ENCODE data around the gene TMED8.
"Not testable (repeated sequence)": the region's sequence is repeated elsewhere in the genome, so short reads cannot be mapped to it uniquely, and the experiment has no call there.

The TMED8 gene

GRCh38 chr14:77319422-77319821 lies 57.5 kb downstream of the TMED8 start:
- no peak for FAIRE-seq
- TF ChIP-seq POU2F2 (IDR thresholded peaks at IDR 0.05; ENCODE audit: low read depth, low read length) (no peak), SPI1 (IDR thresholded peaks at IDR 0.05; ENCODE audit: low read depth, low read length) (no peak), TAF1 (IDR thresholded peaks at IDR 0.05; ENCODE audit: low read depth, low read length) (no peak), PAX5 (IDR thresholded peaks at IDR 0.05; ENCODE audit: insufficient read depth, low read length, severe bottlenecking) (no peak), POLR2A (IDR thresholded peaks at IDR 0.05; ENCODE audit: low read depth, low read length) (no peak), POLR2AphosphoS5 (IDR thresholded peaks at IDR 0.05; ENCODE audit: low read depth, low read length) (no peak)
- DNase-seq (ENCODE audit: insufficient read length, low spot score) = no peak

GRCh38 chr14:77318756-77319155 lies 58.1 kb downstream of the TMED8 start:
- DNase-seq (ENCODE audit: insufficient read length, low spot score); FAIRE-seq: not testable (repeated sequence)

DNA sequence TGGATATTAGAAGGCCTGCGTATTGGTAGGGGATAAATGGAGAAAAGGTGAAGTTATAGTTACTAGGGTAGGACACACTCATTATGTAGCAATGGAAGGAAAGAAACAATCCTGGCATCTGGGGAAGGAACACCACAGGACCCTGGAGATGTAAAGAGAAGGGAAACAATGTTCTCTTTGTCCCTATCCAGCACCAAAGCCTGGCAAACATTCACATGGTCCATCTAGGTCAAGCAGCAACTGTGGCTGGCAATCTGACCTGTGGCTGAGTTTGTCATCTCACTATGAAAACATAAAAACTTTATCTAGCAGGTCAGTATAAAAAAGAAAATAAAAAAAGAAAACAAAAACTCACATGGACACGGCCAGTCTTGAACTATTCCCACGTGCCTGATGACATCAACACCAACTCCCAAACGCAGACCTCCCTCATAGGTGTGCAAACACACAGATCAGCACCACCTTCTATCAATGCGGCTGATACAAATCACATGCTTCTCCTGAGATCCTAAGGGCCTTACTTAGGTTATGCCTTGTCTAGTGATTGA lies 58.8 kb downstream of the TMED8 start:
- TF ChIP-seq POU2F2 (IDR thresholded peaks at IDR 0.05; ENCODE audit: low read depth, low read length) (no peak), PAX5 (IDR thresholded peaks at IDR 0.05; ENCODE audit: insufficient read depth, low read length, severe bottlenecking) (no peak), SPI1 (IDR thresholded peaks at IDR 0.05; ENCODE audit: low read depth, low read length) (no peak), TAF1 (IDR thresholded peaks at IDR 0.05; ENCODE audit: low read depth, low read length) (no peak), POLR2A (IDR thresholded peaks at IDR 0.05; ENCODE audit: low read depth, low read length) (no peak), POLR2AphosphoS5 (IDR thresholded peaks at IDR 0.05; ENCODE audit: low read depth, low read length) (no peak)
- DNase-seq (ENCODE audit: insufficient read length, low spot score) (no peak), FAIRE-seq (no peak)

DNA sequence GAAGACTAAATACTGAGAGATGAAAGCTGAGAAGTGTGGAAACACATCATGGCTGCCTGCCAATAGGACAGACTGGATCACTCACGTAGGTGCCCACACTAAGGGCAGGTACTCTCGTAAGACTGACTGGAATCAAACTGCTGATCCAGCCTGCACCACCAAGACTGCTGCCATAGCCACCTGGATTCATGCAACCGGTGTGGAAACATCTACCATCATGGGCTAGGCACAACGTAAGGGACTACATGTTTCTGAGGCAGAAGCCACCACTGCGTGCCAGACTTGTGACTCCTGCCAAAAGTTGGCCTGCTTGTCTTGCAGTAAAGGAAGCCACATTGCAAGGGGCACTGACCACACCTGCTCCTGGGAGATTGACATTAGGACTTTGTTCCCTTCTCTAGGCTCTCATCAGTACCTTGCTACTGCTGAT lies 60.0 kb downstream of the TMED8 start:
- FAIRE-seq = no peak

GRCh38 chr14:77316195-77316505 lies 60.7 kb downstream of the TMED8 start:
- DNase-seq (ENCODE audit: insufficient read length, low spot score) = no peak
- FAIRE-seq = no peak
- TF ChIP-seq POU2F2 (IDR thresholded peaks at IDR 0.05; ENCODE audit: low read depth, low read length) (no peak), POLR2AphosphoS5 (IDR thresholded peaks at IDR 0.05; ENCODE audit: low read depth, low read length) (no peak), SPI1 (IDR thresholded peaks at IDR 0.05; ENCODE audit: low read depth, low read length) (no peak), POLR2A (IDR thresholded peaks at IDR 0.05; ENCODE audit: low read depth, low read length) (no peak), PAX5 (IDR thresholded peaks at IDR 0.05; ENCODE audit: insufficient read depth, low read length, severe bottlenecking) (no peak), TAF1 (IDR thresholded peaks at IDR 0.05; ENCODE audit: low read depth, low read length) (no peak)

More for the DNA sequence above, 60.0 kb downstream of the TMED8 start:
- no peak for DNase-seq (ENCODE audit: insufficient read length, low spot score)
- TF ChIP-seq POU2F2 (IDR thresholded peaks at IDR 0.05; ENCODE audit: low read depth, low read length) (no peak), SPI1 (IDR thresholded peaks at IDR 0.05; ENCODE audit: low read depth, low read length) (no peak), TAF1 (IDR thresholded peaks at IDR 0.05; ENCODE audit: low read depth, low read length) (no peak), POLR2A (IDR thresholded peaks at IDR 0.05; ENCODE audit: low read depth, low read length) (no peak), PAX5 (IDR thresholded peaks at IDR 0.05; ENCODE audit: insufficient read depth, low read length, severe bottlenecking) (no peak), POLR2AphosphoS5 (IDR thresholded peaks at IDR 0.05; ENCODE audit: low read depth, low read length) (no peak)

GRCh38 chr14:77314539-77315457 lies 62.1 kb downstream of the TMED8 start:
- FAIRE-seq (no peak), DNase-seq (ENCODE audit: insufficient read length, low spot score) (no peak)
- TF ChIP-seq POLR2AphosphoS5 (IDR thresholded peaks at IDR 0.05; ENCODE audit: low read depth, low read length) = no peak

DNA sequence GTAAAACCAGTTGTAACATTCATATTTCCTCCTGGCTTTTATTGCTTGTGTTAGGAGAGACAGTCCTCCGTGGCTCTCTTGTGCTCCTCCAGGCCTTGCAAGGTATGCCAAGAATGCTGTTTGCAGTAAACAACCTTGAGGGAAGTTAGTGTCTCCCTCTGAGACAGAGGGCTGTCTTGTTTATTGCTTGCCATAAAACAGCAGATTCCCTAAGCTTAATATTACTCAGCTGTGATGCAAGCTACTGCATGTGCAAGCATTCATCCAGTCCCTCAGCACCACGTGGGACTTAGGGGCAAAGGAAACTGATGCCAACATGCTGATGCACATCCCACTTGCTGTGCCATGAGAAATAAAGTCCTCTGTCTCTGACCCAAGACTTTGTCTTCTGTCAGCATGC lies 62.9 kb downstream of the TMED8 start:
- FAIRE-seq = no peak
- TF ChIP-seq POLR2A (IDR thresholded peaks at IDR 0.05; ENCODE audit: low read depth, low read length) (no peak), POU2F2 (IDR thresholded peaks at IDR 0.05; ENCODE audit: low read depth, low read length) (no peak), SPI1 (IDR thresholded peaks at IDR 0.05; ENCODE audit: low read depth, low read length) (no peak), POLR2AphosphoS5 (IDR thresholded peaks at IDR 0.05; ENCODE audit: low read depth, low read length) (no peak), PAX5 (IDR thresholded peaks at IDR 0.05; ENCODE audit: insufficient read depth, low read length, severe bottlenecking) (no peak), TAF1 (IDR thresholded peaks at IDR 0.05; ENCODE audit: low read depth, low read length) (no peak)
- no peak for DNase-seq (ENCODE audit: insufficient read length, low spot score)

DNA sequence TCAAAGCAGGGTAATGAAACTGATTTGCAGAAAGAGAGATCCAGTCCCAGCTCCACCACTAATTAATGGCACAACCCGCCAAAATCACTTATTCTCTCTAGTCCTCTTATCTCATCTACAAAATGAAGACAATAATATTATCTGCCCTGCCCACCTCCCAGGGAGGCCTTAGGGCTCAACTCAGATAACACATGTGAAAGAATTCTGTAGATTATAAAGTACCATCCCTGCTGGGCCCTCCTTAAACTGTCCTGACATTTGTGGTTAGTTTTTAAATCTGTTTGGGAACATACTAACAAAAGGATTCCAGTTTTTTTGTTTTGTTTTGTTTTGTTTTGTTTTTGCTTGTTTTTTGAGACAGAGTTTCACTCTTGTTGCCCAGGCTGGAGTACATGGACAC lies 63.5 kb downstream of the TMED8 start:
- FAIRE-seq = no peak
- DNase-seq (ENCODE audit: insufficient read length, low spot score) = no peak
- TF ChIP-seq POLR2AphosphoS5 (IDR thresholded peaks at IDR 0.05; ENCODE audit: low read depth, low read length) (no peak), PAX5 (IDR thresholded peaks at IDR 0.05; ENCODE audit: insufficient read depth, low read length, severe bottlenecking) (no peak), TAF1 (IDR thresholded peaks at IDR 0.05; ENCODE audit: low read depth, low read length) (no peak), POU2F2 (IDR thresholded peaks at IDR 0.05; ENCODE audit: low read depth, low read length) (no peak), SPI1 (IDR thresholded peaks at IDR 0.05; ENCODE audit: low read depth, low read length) (no peak), POLR2A (IDR thresholded peaks at IDR 0.05; ENCODE audit: low read depth, low read length) (no peak)

DNA sequence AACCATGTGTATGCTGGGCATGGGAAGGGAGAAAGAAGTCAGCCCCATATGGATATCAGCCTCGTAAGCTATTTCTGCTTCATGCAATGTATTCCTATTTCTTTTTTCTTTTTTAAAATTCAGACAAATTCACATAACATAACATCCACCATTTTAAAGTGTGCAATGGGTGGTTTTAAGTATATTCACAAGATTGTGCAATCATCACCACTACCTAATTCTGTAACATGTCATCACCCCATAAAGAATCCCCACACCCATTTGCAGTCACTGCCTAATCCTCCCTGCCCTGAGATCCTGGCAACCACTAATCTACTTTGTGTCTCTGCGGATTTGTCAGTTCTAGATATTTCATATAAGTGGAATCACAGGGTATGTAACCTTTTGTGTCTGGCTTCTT lies 65.7 kb downstream of the TMED8 start:
- DNase-seq (ENCODE audit: insufficient read length, low spot score) = no peak
- no peak for FAIRE-seq
- no peak for TF ChIP-seq POLR2AphosphoS5 (IDR thresholded peaks at IDR 0.05; ENCODE audit: low read depth, low read length)
- TF ChIP-seq SPI1 (IDR thresholded peaks at IDR 0.05; ENCODE audit: low read depth, low read length) = no peak
- TF ChIP-seq POLR2A (IDR thresholded peaks at IDR 0.05; ENCODE audit: low read depth, low read length) = no peak
- TF ChIP-seq TAF1 (IDR thresholded peaks at IDR 0.05; ENCODE audit: low read depth, low read length) = no peak
- no peak for TF ChIP-seq PAX5 (IDR thresholded peaks at IDR 0.05; ENCODE audit: insufficient read depth, low read length, severe bottlenecking)
- no peak for TF ChIP-seq POU2F2 (IDR thresholded peaks at IDR 0.05; ENCODE audit: low read depth, low read length)

- DNase-seq (ENCODE audit: insufficient read length, low spot score) (no peak), FAIRE-seq (no peak)
- TF ChIP-seq TAF1 (IDR thresholded peaks at IDR 0.05; ENCODE audit: low read depth, low read length) (no peak), POU2F2 (IDR thresholded peaks at IDR 0.05; ENCODE audit: low read depth, low read length) (no peak), SPI1 (IDR thresholded peaks at IDR 0.05; ENCODE audit: low read depth, low read length) (no peak)
These were observed 66.9 kb downstream of the TMED8 start for GRCh38 chr14:77310026-77310425.
